ENCODE measurements around the gene PLEKHF1.
A peak's percentile ranks its signal among the peaks of the same experiment; 100 is the strongest.

Gene PLEKHF1

DNA sequence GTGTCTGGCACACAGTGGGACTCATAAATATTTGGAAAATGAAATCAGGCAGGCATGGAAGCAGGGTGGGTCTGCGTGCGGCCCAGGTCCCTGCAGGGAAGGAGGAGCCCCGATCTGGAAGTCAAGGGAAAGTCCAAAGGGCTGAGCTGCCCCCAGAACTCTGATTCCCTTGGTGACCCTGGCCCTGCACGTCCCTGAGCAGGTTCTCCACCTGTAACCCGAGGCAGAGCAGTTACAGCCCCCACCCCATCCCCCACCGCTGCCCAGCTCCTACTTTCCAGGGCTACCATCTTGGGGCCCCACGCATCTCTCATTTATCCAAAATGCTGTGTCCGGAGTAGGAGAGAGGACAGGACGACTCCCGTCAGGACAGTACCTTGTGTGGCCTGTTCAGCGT is 2.1 kb downstream of the PLEKHF1 start:
- Histone ChIP-seq H3K4me1 (ENCODE audit: control insufficient read depth in 1 of 2, insufficient read depth in 2 of 2, low read length in 2 of 2) (peaks cover 40 to 43% of the 10 kb centered on the region in 2 experiments), H3K9me3 (ENCODE audit: insufficient read depth, low read depth, low read length) (no peaks in the 10 kb centered on the region), H2BK12ac (ENCODE audit: low read length) (no peak overlapping the region), H3K36me3 (ENCODE audit: control insufficient read depth in 1 of 2, insufficient read depth in 2 of 2, low read length in 2 of 2) (no peaks in the 10 kb centered on the region), H3K23ac (ENCODE audit: low read length) (no peak overlapping the region), H3K4me2 (ENCODE audit: low read length) (no peak overlapping the region), H2BK120ac (ENCODE audit: insufficient read depth, low read length, poor library complexity) (no peak overlapping the region), H4K8ac (ENCODE audit: low read depth, low read length) (no peak overlapping the region), H3K9ac (ENCODE audit: low read length) (no peak overlapping the region), H3K27me3 (ENCODE audit: insufficient read depth, low read length) (no peaks in the 10 kb centered on the region), H2AK5ac (ENCODE audit: low read length) (no peak overlapping the region), H4K12ac (ENCODE audit: low read depth, low read length) (no peak overlapping the region), H2AFZ (ENCODE audit: insufficient read depth, low read length, poor library complexity) (no peak overlapping the region), H3K14ac (ENCODE audit: low read length) (no peak overlapping the region), H3K4me3 (ENCODE audit: low read depth, low read length) (no peak overlapping the region), H3K79me1 (ENCODE audit: low read length) (peaks cover 25% of the 10 kb centered on the region), H3K27ac (ENCODE audit: low read depth, low read length) (no peak overlapping the region), H3K4ac (ENCODE audit: low read depth, low read length) (no peak overlapping the region), H4K91ac (ENCODE audit: low read depth, low read length) (no peak overlapping the region), H2BK5ac (ENCODE audit: low read depth, low read length, poor library complexity) (no peak overlapping the region), H3K79me2 (ENCODE audit: control insufficient read depth, insufficient read depth, low read length, poor library complexity) (peaks cover 10% of the 10 kb centered on the region), H3K18ac (ENCODE audit: low read length) (no peak overlapping the region)
- no CpG with 5 or more reads among the region's 11 CpGs for WGBS (ENCODE audit: extremely low coverage, insufficient coverage, insufficient read length)
- no peak for DNase-seq

DNA sequence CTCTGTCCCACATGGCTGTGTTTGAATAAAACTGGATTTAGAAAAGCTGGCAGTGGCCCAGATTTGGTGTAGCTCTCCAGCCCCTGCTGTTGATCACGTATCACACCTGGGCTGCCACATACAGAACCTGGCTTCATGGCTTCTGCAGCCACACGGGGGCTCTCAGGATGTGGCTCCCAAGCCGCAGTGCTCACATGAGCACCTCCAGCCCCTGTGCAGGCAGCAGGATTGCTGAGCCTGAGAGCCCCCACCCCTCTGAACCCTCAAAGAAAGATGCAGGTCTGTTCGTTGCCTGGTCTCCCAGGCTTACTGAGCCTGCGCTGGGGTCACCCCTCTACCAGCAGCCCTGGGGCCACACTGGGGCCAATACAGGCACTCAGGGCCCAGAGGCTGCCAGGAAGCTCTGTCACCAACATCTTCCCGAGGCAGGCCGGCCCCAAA is 2.7 kb downstream of the PLEKHF1 start:
- Histone ChIP-seq H2BK120ac (ENCODE audit: insufficient read depth, low read length, poor library complexity) (no peak overlapping the region), H3K36me3 (ENCODE audit: control insufficient read depth in 1 of 2, insufficient read depth in 2 of 2, low read length in 2 of 2) (no peaks in the 10 kb centered on the region), H3K23ac (ENCODE audit: low read length) (no peak overlapping the region), H4K8ac (ENCODE audit: low read depth, low read length) (no peak overlapping the region), H3K9ac (ENCODE audit: low read length) (no peak overlapping the region), H3K4ac (ENCODE audit: low read depth, low read length) (no peak overlapping the region), H3K79me2 (ENCODE audit: control insufficient read depth, insufficient read depth, low read length, poor library complexity) (peaks cover 10% of the 10 kb centered on the region), H3K4me3 (ENCODE audit: low read depth, low read length) (no peak overlapping the region), H3K27ac (ENCODE audit: low read depth, low read length) (no peak overlapping the region), H3K79me1 (ENCODE audit: low read length) (peaks cover 22% of the 10 kb centered on the region), H2AFZ (ENCODE audit: insufficient read depth, low read length, poor library complexity) (no peak overlapping the region), H3K4me2 (ENCODE audit: low read length) (no peak overlapping the region), H3K4me1 (ENCODE audit: control insufficient read depth in 1 of 2, insufficient read depth in 2 of 2, low read length in 2 of 2) (peaks cover 36 to 40% of the 10 kb centered on the region in 2 experiments), H4K12ac (ENCODE audit: low read depth, low read length) (no peak overlapping the region), H3K18ac (ENCODE audit: low read length) (no peak overlapping the region), H3K14ac (ENCODE audit: low read length) (peak overlapping the region; percentile 19), H2AK5ac (ENCODE audit: low read length) (peak overlapping the region; percentile 24), H4K91ac (ENCODE audit: low read depth, low read length) (peak overlapping the region; percentile 13), H3K9me3 (ENCODE audit: insufficient read depth, low read depth, low read length) (no peaks in the 10 kb centered on the region), H2BK5ac (ENCODE audit: low read depth, low read length, poor library complexity) (peak overlapping the region; percentile 10), H2BK12ac (ENCODE audit: low read length) (no peak overlapping the region), H3K27me3 (ENCODE audit: insufficient read depth, low read length) (no peaks in the 10 kb centered on the region)
- no CpG with 5 or more reads among the region's 7 CpGs for WGBS (ENCODE audit: extremely low coverage, insufficient coverage, insufficient read length)
- no peak for DNase-seq

DNA sequence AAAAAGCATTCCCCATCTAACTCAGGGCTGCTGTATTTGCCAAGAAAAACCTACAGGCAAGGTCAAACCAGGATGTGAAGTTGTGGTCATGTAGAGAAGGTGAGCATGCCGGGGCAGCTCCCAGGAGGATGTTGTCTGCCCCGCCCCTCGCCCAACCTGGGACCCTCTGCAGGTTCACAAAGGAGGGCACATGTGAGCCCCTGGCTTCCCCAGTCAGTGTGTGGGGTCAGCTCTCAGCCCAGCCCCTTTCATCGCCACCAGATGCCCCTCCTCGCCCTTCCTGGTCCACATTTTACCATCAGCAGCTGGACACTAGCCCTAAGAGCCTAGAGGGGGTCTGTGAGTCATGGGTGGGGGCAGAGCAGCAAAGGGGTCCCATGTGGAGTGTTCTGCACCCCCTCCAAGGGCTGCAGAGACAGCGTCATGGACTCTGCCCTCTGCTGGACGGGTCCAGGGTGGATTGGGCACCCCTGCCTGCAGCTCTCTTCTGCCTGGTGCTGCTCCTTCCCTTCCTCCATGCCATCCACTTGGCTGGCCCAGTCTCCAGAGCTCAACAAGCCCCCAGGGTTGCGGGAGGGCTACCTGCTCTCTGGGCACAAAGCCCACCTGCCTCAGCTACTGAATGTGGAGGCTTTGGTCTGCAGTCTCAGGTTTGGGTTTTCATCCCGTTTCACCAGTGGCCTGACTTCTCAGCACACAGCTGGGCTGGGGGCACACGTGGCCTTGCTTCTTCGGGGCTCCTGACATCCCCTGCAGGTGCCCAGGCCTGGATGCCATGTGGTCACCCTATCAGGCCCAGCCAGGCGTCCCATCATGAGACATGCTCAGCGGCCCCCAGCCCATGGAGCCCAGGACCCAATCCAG is 3.7 kb downstream of the PLEKHF1 start:
- H2AK5ac ChIP-seq (ENCODE audit: low read length) = peak overlapping the region; percentile 18
- H3K4me1 ChIP-seq (ENCODE audit: control insufficient read depth in 1 of 2, insufficient read depth in 2 of 2, low read length in 2 of 2) = peaks cover 29 to 34% of the 10 kb centered on the region in 2 experiments
- peak overlapping the region; percentile 19 for H3K4ac ChIP-seq (ENCODE audit: low read depth, low read length)
- H2BK5ac ChIP-seq (ENCODE audit: low read depth, low read length, poor library complexity) = no peak overlapping the region
- no peak overlapping the region for H3K23ac ChIP-seq (ENCODE audit: low read length)
- no peak overlapping the region for H3K9ac ChIP-seq (ENCODE audit: low read length)
- H3K79me2 ChIP-seq (ENCODE audit: control insufficient read depth, insufficient read depth, low read length, poor library complexity) = peaks cover 10% of the 10 kb centered on the region
- no peak overlapping the region for H3K4me3 ChIP-seq (ENCODE audit: low read depth, low read length)
- H3K9me3 ChIP-seq (ENCODE audit: insufficient read depth, low read depth, low read length) = no peaks in the 10 kb centered on the region
- H4K12ac ChIP-seq (ENCODE audit: low read depth, low read length) = no peak overlapping the region
- H2BK12ac ChIP-seq (ENCODE audit: low read length) = no peak overlapping the region
- H2BK120ac ChIP-seq (ENCODE audit: insufficient read depth, low read length, poor library complexity) = no peak overlapping the region
- H3K27me3 ChIP-seq (ENCODE audit: insufficient read depth, low read length) = no peaks in the 10 kb centered on the region
- no peak overlapping the region for H2AFZ ChIP-seq (ENCODE audit: insufficient read depth, low read length, poor library complexity)
- H3K4me2 ChIP-seq (ENCODE audit: low read length) = no peak overlapping the region
- no peak for DNase-seq
- no peak overlapping the region for H4K8ac ChIP-seq (ENCODE audit: low read depth, low read length)
- H4K91ac ChIP-seq (ENCODE audit: low read depth, low read length) = peak overlapping the region; percentile 65
- no CpG with 5 or more reads among the region's 13 CpGs for WGBS (ENCODE audit: extremely low coverage, insufficient coverage, insufficient read length)
- peak overlapping the region; percentile 3 for H3K18ac ChIP-seq (ENCODE audit: low read length)
- H3K14ac ChIP-seq (ENCODE audit: low read length) = no peak overlapping the region
- H3K27ac ChIP-seq (ENCODE audit: low read depth, low read length) = no peak overlapping the region
- H3K79me1 ChIP-seq (ENCODE audit: low read length) = peaks cover 16% of the 10 kb centered on the region
- H3K36me3 ChIP-seq (ENCODE audit: control insufficient read depth in 1 of 2, insufficient read depth in 2 of 2, low read length in 2 of 2) = peaks cover 3 to 6% of the 10 kb centered on the region in 2 experiments

DNA sequence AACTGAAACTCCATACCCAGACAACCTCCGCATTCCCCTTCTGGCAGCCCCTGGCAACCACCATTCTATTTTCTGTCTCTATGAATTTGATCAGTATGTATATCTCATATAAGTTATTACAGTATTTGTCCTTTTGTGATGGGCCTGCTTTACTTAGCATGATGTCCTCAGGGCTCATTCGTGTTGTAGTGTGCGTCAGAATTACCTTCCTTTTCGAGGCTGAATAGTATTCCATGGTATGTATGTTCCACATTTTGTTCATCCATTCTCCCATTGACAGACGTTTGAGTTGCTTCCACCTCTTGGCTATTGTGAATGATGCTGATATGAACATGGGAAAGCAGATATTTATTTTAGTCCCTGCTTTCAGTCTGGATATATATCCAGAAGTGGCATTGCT is 5.0 kb downstream of the PLEKHF1 start:
- peaks cover 21 to 23% of the 10 kb centered on the region in 2 experiments for H3K4me1 ChIP-seq (ENCODE audit: control insufficient read depth in 1 of 2, insufficient read depth in 2 of 2, low read length in 2 of 2)
- no peak overlapping the region for H3K4me3 ChIP-seq (ENCODE audit: low read depth, low read length)
- H2AFZ ChIP-seq (ENCODE audit: insufficient read depth, low read length, poor library complexity) = no peak overlapping the region
- H3K79me1 ChIP-seq (ENCODE audit: low read length) = peaks cover 13% of the 10 kb centered on the region
- no peak overlapping the region for H3K9ac ChIP-seq (ENCODE audit: low read length)
- H3K14ac ChIP-seq (ENCODE audit: low read length) = no peak overlapping the region
- no peak overlapping the region for H2BK12ac ChIP-seq (ENCODE audit: low read length)
- no peak overlapping the region for H4K8ac ChIP-seq (ENCODE audit: low read depth, low read length)
- H4K91ac ChIP-seq (ENCODE audit: low read depth, low read length) = no peak overlapping the region
- H3K4ac ChIP-seq (ENCODE audit: low read depth, low read length) = no peak overlapping the region
- peaks cover 14 to 17% of the 10 kb centered on the region in 2 experiments for H3K36me3 ChIP-seq (ENCODE audit: control insufficient read depth in 1 of 2, insufficient read depth in 2 of 2, low read length in 2 of 2)
- no peak overlapping the region for H2AK5ac ChIP-seq (ENCODE audit: low read length)
- no peak overlapping the region for H3K27ac ChIP-seq (ENCODE audit: low read depth, low read length)
- H3K79me2 ChIP-seq (ENCODE audit: control insufficient read depth, insufficient read depth, low read length, poor library complexity) = peaks cover 10% of the 10 kb centered on the region
- no peak overlapping the region for H3K23ac ChIP-seq (ENCODE audit: low read length)
- no peak overlapping the region for H2BK5ac ChIP-seq (ENCODE audit: low read depth, low read length, poor library complexity)
- WGBS (ENCODE audit: extremely low coverage, insufficient coverage, insufficient read length) = no CpG with 5 or more reads among the region's 5 CpGs
- DNase-seq = peak; percentile 22 to 56
- H3K27me3 ChIP-seq (ENCODE audit: insufficient read depth, low read length) = no peaks in the 10 kb centered on the region
- H2BK120ac ChIP-seq (ENCODE audit: insufficient read depth, low read length, poor library complexity) = no peak overlapping the region
- no peak overlapping the region for H3K4me2 ChIP-seq (ENCODE audit: low read length)
- no peak overlapping the region for H3K18ac ChIP-seq (ENCODE audit: low read length)
- no peaks in the 10 kb centered on the region for H3K9me3 ChIP-seq (ENCODE audit: insufficient read depth, low read depth, low read length)
- H4K12ac ChIP-seq (ENCODE audit: low read depth, low read length) = no peak overlapping the region

Data from trophoblast cell (in vitro differentiated cells and primary cell).